ENCODE results near the gene ERC2.

ERC2 gene

GRCh38 chr3:55697177-55697865 is 770.9 kb downstream of the ERC2 start:
- H3K4me3 ChIP-seq (ENCODE audit: low read depth, low read length), result no peak overlapping the region
- no peak for TF ChIP-seq CTCF (IDR thresholded peaks at IDR 0.05; ENCODE audit: low read depth, low read length)

GRCh38 chr3:55692957-55693558 is 775.2 kb downstream of the ERC2 start:
- no peak for TF ChIP-seq CTCF (IDR thresholded peaks at IDR 0.05; ENCODE audit: low read depth, low read length)
- H3K4me3 ChIP-seq (ENCODE audit: low read depth, low read length), result no peak overlapping the region

- TF ChIP-seq CTCF (IDR thresholded peaks at IDR 0.05; ENCODE audit: low read depth, low read length), result no peak
- H3K4me3 ChIP-seq (ENCODE audit: low read depth, low read length), result no peak overlapping the region
Observed at GRCh38 chr3:55692295-55692956, 775.8 kb downstream of the ERC2 start.

- no peak for TF ChIP-seq CTCF (IDR thresholded peaks at IDR 0.05; ENCODE audit: low read depth, low read length)
- H3K4me3 ChIP-seq (ENCODE audit: low read depth, low read length), result no peak overlapping the region
Observed at GRCh38 chr3:55691141-55691540, 777.1 kb downstream of the ERC2 start.

- no peak for TF ChIP-seq CTCF (IDR thresholded peaks at IDR 0.05; ENCODE audit: low read depth, low read length)
Observed at GRCh38 chr3:55690726-55691125, 777.5 kb downstream of the ERC2 start.

GRCh38 chr3:55690177-55690576 is 778.1 kb downstream of the ERC2 start:
- no peak for TF ChIP-seq CTCF (IDR thresholded peaks at IDR 0.05; ENCODE audit: low read depth, low read length)
- no peak overlapping the region for H3K4me3 ChIP-seq (ENCODE audit: low read depth, low read length)

More at GRCh38 chr3:55690726-55691125, 777.5 kb downstream of the ERC2 start:
- H3K4me3 ChIP-seq (ENCODE audit: low read depth, low read length), result no peak overlapping the region

- H3K4me3 ChIP-seq (ENCODE audit: low read depth, low read length), result no peak overlapping the region
- no peak for TF ChIP-seq CTCF (IDR thresholded peaks at IDR 0.05; ENCODE audit: low read depth, low read length)
Observed at GRCh38 chr3:55688154-55688553, 780.1 kb downstream of the ERC2 start.

Data from WI38 (cell line).